Activated T-cell treated with anti-CD3 and anti-CD28 coated beads, Interleukin-2, amount 50 U/mL, for 4 hours (primary cell): ENCODE measurements around the gene ST7. TPM values are rescaled to one million over a fixed set of nuclear protein-coding genes. Genes with fewer than 3 reads are reported as not detected.

Experiments used
- total RNA-seq, 3 donors: library from RNA; stranded (reverse); gene quantifications; one replicate each; pipeline ENCODE4 v1.2.1, GENCODE V29; 2021

The ST7 gene
- total RNA-seq, 3 donors from 2014 or later, result 7.7 to 10.5 (median 10.0) TPM

Other genes with a start within 250 kb of the ST7 start
- gene CAPZA2, start 90.9 kb upstream of the ST7 start, total RNA-seq, result 100 to 1,000 TPM; 172 to 178 (median 175) TPM